ENCODE measurements around the gene GBX1.

GRCh38 chr7:151142686-151143040 lies 24.8 kb downstream of the GBX1 start:
- TF ChIP-seq CTCF (IDR thresholded peaks at IDR 0.05; ENCODE audit: low read depth, low read length, poor library complexity, severe bottlenecking) (no peak), EZH2phosphoT487 (IDR thresholded peaks at IDR 0.05; ENCODE audit: borderline replicate concordance, low read length) (no peak)

Data from DOHH2 (cell line).